ENCODE measurements around the gene HIVEP3. TPM values are rescaled to one million over a fixed set of nuclear protein-coding genes. Genes with fewer than 3 reads are reported as not detected.
A peak's percentile ranks its signal among the peaks of the same experiment; 100 is the strongest.

Gene HIVEP3
- total RNA-seq, 1 experiment from 2014 or later = 3.1 TPM

- TF ChIP-seq CTCF (conservative IDR thresholded peaks at IDR 0.05; ENCODE audit: low read depth, low read length) (no peak), EZH2 (IDR thresholded peaks at IDR 0.05; ENCODE audit: borderline replicate concordance, low read depth, low read length, poor library complexity, severe bottlenecking) (no peak)
Measured at GRCh38 chr1:41758904-41759548, 159.7 kb downstream of the HIVEP3 start.

GRCh38 chr1:41758500-41758899, 160.2 kb downstream of the HIVEP3 start:
- Histone ChIP-seq H3K4me1 (ENCODE audit: insufficient read depth, low read length, poor library complexity, severe bottlenecking) (no peaks in the 10 kb centered on the region), H3K4me3 (ENCODE audit: low read depth, low read length, poor library complexity, severe bottlenecking) (no peak overlapping the region), H3K27ac (ENCODE audit: low read depth, low read length, poor library complexity, severe bottlenecking) (no peak overlapping the region), H3K27me3 (replicated peaks; ENCODE audit: insufficient read depth, low read depth, low read length, poor library complexity) (no peaks in the 10 kb centered on the region), H3K36me3 (ENCODE audit: insufficient read depth, low read length, poor library complexity, severe bottlenecking) (no peaks in the 10 kb centered on the region), H3K9me3 (ENCODE audit: low read depth, low read length, poor library complexity, severe bottlenecking) (no peaks in the 10 kb centered on the region)
- TF ChIP-seq CTCF (conservative IDR thresholded peaks at IDR 0.05; ENCODE audit: low read depth, low read length) (no peak), EZH2 (IDR thresholded peaks at IDR 0.05; ENCODE audit: borderline replicate concordance, low read depth, low read length, poor library complexity, severe bottlenecking) (no peak)
- ChIA-PET POLR2A (ENCODE audit: low non-redundant PET) (no interaction called here), CTCF (no interaction called here)
- no peak for DNase-seq (ENCODE audit: low spot score)
- intact Hi-C loops (cut with micrococcal nuclease; ENCODE audit: unreplicated experiment) = no loop called here
- BruUV-seq (replicated peaks) = no TSS peak

More at GRCh38 chr1:41758904-41759548, 159.7 kb downstream of the HIVEP3 start:
- no TSS peak for BruUV-seq (replicated peaks)
- no peaks in the 10 kb centered on the region for H3K27me3 ChIP-seq (replicated peaks; ENCODE audit: insufficient read depth, low read depth, low read length, poor library complexity)
- no peaks in the 10 kb centered on the region for H3K4me1 ChIP-seq (ENCODE audit: insufficient read depth, low read length, poor library complexity, severe bottlenecking)
- H3K36me3 ChIP-seq (ENCODE audit: insufficient read depth, low read length, poor library complexity, severe bottlenecking) = no peaks in the 10 kb centered on the region
- no peak overlapping the region for H3K27ac ChIP-seq (ENCODE audit: low read depth, low read length, poor library complexity, severe bottlenecking)
- no peak for DNase-seq (ENCODE audit: low spot score)
- intact Hi-C loops (cut with micrococcal nuclease; ENCODE audit: unreplicated experiment) = no loop called here
- POLR2A ChIA-PET (ENCODE audit: low non-redundant PET) = no interaction called here
- H3K4me3 ChIP-seq (ENCODE audit: low read depth, low read length, poor library complexity, severe bottlenecking) = no peak overlapping the region
- CTCF ChIA-PET = no interaction called here
- H3K9me3 ChIP-seq (ENCODE audit: low read depth, low read length, poor library complexity, severe bottlenecking) = no peaks in the 10 kb centered on the region

- intact Hi-C loops (cut with micrococcal nuclease; ENCODE audit: unreplicated experiment) = no loop called here
- no peak overlapping the region for H3K27ac ChIP-seq (ENCODE audit: low read depth, low read length, poor library complexity, severe bottlenecking)
- no peaks in the 10 kb centered on the region for H3K9me3 ChIP-seq (ENCODE audit: low read depth, low read length, poor library complexity, severe bottlenecking)
- CTCF ChIA-PET = no interaction called here
- no peaks in the 10 kb centered on the region for H3K36me3 ChIP-seq (ENCODE audit: insufficient read depth, low read length, poor library complexity, severe bottlenecking)
- BruUV-seq (replicated peaks) = no TSS peak
- no peaks in the 10 kb centered on the region for H3K4me1 ChIP-seq (ENCODE audit: insufficient read depth, low read length, poor library complexity, severe bottlenecking)
- no peak overlapping the region for H3K4me3 ChIP-seq (ENCODE audit: low read depth, low read length, poor library complexity, severe bottlenecking)
- no peak for DNase-seq (ENCODE audit: low spot score)
- POLR2A ChIA-PET (ENCODE audit: low non-redundant PET) = no interaction called here
- H3K27me3 ChIP-seq (replicated peaks; ENCODE audit: insufficient read depth, low read depth, low read length, poor library complexity) = no peaks in the 10 kb centered on the region
- TF ChIP-seq EZH2 (IDR thresholded peaks at IDR 0.05; ENCODE audit: borderline replicate concordance, low read depth, low read length, poor library complexity, severe bottlenecking) (no peak), CTCF (conservative IDR thresholded peaks at IDR 0.05; ENCODE audit: low read depth, low read length) (peak; percentile 45)
Measured at GRCh38 chr1:41754540-41754939, 164.2 kb downstream of the HIVEP3 start.
